ENCODE data around the gene HSPG2.
"Not testable (repeated sequence)": the region's sequence is repeated elsewhere in the genome, so short reads cannot be mapped to it uniquely, and the experiment has no call there.

Gene HSPG2

DNA sequence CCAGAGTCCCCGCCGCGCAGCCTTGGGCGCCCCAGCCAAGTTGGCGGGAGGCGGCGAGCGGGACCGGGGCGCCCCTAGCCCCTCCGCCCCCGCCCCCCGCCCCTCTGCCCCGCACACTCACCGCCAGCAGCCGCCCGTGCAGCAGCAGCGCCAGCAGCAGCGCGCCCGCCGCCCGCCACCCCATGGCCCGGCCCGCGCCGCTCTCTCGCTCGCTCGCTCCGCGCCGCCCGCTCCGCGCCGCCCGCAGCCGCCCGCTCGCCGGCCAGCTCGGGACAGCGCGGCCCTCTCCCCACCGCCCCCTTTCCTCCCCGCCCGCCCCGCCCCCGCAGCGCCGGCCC is at the start of gene HSPG2:
HSPG2 (minus strand) TSS at position 277 of the 338 bp plus-strand sequence; CDS start at position 184, 93 bp downstream.
- DNase-seq = no peak

DNA sequence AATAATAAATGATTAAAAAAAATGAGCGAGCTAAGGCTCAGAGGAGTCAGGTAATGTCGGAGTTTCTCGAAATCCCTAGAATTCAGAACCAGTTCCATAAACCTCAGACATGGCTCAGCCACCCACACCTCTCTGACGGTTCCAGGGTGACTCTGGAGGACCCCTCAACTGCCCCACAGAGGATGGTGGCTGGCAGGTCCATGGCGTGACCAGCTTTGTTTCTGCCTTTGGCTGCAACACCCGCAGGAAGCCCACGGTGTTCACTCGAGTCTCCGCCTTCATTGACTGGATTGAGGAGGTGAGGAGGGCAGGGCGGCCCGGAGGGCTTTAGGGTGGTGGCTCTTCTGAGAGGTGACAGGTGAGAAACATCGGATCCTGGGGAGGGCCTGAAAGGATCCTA is 49.3 kb upstream of the HSPG2 start:
- not testable (repeated sequence) for DNase-seq

DNA sequence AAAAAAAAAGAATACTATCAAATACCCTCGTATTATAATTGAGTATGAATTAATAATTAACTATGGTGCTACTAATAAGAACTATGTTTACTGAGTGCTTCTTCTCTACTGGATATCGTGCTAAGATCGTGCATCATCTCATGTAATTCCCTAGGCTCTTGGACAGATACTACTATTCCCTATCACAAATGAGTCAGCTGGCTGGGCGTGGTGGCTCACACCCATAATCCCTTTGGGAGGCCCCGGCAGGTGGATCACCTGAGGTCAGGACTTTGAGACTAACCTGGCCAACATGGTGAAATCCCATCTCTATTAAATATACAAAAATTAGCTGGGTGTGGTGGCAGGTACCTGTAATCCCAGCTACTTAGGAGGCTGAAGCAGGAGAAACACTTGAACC is 48.8 kb upstream of the HSPG2 start:
- DNase-seq = not testable (repeated sequence)

DNA sequence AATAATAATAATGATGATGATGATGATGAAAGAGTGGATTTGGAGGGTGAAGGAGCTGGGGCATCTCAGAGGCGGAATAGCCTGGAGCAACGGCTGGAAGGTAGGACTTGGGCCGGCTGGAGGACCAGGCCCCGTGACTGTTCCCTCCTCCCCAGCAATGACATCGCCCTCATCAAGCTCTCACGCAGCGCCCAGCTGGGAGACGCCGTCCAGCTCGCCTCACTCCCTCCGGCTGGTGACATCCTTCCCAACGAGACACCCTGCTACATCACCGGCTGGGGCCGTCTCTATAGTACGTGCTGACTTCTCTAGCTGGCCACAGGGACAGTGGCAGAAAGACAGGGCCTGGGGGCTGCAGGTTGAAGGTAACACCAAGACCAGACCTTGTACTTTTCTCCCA is 46.4 kb upstream of the HSPG2 start:
- not testable (repeated sequence) for DNase-seq

DNA sequence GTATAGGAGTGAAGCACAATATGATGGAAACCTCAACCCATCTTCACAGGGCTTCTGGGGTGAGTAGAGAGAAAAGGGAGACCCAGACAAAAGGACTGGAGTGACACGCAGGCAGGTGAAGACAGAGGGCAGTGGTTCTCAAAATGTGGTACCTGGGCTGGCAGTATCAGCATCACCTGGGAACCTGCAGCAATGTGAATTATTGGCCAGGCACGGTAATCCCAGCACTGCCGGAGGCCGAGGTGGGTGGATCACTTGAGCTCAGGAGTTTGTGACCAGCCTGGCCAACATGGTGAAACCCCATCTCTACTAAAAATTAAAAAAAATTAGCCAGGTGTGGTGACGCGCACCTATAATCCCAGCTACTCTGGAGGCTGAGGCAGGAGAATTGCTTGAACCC is 45.0 kb upstream of the HSPG2 start:
- DNase-seq = not testable (repeated sequence)

DNA sequence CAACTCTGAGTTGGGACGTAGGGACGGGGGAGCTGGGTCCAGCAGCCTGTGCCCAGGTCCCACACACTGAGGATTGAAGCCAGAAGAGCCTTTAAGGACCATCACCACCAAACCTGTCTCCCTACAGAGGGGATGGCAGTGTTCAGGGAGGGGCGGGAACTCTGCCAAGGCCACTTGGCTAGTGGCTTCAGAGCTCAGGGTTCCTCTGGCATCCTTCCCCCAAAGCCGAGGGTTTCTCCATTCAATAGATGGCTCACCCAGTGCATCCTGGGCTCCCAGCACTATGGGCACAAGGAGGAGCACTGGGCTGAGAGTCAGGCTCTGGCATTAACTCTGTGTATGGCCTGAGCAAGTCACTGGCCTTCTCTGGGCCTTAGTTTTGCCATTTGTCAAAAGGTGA is 44.1 kb upstream of the HSPG2 start:
- DNase-seq = not testable (repeated sequence)

DNA sequence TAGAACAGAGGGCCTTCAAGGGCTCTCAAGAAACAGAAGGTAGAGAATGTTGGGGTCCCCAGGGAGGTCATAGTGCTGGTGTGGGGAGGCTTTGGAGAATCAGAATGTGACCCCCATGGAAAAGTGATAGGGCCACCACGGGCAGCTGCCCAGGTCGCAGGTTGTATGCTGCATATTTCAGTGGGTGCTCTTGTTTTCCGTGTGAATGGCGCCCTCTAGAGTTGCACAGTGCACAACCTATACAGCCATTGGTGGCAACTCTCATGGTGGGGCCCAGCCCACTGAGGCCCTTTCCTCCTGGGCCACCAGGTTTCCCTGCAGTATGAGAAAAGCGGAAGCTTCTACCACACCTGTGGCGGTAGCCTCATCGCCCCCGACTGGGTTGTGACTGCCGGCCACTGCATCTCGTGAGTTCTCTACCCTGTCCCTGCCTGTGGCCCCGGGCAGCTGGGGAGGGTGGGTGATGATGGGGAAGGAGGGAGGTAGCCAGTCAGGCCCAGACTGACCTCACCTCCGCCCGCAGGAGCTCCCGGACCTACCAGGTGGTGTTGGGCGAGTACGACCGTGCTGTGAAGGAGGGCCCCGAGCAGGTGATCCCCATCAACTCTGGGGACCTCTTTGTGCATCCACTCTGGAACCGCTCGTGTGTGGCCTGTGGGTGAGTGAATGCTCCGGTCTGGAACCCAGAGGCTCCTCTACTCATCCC is 43.6 kb upstream of the HSPG2 start:
- DNase-seq = not testable (repeated sequence)

DNA sequence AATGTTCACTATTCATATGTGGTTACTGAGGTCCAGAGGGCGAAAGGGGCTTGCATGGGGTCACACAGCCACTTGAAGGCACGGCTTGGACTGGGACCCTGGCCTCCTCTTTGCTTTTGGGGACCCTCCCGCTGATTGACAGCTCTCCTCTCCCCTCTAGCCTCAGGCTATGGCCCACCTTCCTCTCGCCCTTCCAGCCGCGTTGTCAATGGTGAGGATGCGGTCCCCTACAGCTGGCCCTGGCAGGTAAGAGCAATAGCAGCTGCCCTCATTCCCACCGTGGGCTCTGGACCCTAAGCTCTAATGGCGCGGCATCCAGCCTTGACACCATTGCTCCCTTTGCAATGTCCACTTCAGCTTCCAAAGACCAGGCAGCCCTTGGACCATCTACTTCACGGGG is 41.1 kb upstream of the HSPG2 start:
- DNase-seq = not testable (repeated sequence)

DNA sequence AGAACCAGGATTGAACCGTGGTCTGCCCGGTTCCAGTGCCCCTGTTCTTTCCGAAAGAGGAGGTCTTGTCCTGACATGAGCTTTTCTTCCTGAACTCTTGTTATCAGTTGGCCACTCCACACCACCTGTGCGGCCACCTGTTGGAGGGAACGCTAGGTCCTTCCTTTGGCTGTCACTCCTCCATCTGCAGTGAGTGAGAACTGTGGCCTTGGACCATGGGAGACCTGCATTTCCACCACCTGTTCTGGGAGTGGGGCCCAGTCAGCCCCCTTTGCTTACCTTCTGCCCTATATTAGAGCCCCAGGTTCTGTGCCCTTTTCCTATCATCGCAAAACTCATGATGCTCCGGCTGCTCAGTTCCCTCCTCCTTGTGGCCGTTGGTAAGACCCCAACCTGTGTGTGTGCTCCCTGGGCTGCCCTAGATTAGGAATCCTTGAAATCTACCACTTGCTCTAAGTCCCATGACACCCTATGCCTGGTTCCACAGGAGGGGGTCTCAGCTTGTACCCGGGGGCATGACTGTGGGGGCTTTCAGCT is 39.7 kb upstream of the HSPG2 start, which contains the start of gene CELA3B:
CELA3B (plus strand) TSS at position 320 of the 537 bp plus-strand sequence; CDS start at position 338, 18 bp downstream.
- not testable (repeated sequence) for DNase-seq

DNA sequence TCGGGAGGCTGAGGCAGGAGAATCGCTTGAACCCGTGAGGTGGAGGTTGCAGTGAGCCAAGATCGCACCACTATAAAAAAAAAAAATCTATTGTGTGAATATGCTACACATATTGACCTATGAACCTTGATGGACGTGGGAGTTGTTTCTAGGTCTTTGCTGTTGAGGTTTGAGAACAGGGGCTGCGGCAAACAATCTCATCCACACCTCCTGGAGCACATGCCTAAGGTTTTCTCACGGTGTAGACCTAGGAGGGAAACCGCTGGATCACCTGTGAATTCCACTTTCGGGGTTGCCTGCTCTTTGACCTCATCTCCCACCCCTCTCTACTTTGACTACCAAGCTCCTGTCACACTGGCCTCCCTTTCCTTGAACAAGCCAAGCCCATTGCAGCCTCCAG is 38.2 kb upstream of the HSPG2 start:
- not testable (repeated sequence) for DNase-seq

DNA sequence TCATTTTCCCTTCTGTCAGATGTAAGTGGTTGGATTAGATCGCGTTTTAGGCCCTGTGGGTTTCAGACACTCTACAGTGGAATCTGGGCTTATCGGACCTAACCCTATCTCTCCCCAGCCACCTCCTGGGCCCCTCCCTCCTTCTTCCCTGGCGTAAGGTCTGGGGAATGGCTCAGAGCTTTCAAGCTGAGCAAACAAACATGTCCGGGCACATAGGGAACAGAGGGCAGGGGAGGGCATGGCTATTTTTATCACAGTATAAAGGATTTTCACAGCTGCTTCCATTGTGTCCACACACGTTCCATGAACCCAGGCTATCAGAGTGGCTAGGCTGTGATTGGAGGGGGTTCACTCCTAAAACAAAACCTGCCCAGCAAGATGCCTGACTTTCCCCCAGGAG is 37.6 kb upstream of the HSPG2 start:
- not testable (repeated sequence) for DNase-seq

DNA sequence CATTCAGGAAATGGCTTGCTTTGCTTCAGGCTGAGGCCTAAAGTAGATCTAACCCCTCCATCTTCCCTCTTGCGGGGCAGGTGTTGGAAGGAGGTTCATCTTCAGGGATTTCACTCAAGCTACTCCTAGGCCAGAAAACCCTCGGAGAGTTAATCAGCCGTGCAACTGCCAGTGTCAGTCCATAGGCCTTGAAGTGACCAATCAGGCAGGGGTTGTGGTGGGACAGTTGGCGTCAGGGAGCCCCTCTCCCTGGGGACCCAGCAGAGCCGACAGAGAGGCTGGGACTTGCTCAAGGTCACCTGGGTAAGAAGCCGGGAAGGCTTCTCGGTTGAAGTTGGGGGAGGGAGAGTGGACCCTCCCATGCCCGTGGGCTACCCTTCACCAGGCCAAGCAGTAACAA is 36.8 kb upstream of the HSPG2 start:
- DNase-seq = not testable (repeated sequence)

DNA sequence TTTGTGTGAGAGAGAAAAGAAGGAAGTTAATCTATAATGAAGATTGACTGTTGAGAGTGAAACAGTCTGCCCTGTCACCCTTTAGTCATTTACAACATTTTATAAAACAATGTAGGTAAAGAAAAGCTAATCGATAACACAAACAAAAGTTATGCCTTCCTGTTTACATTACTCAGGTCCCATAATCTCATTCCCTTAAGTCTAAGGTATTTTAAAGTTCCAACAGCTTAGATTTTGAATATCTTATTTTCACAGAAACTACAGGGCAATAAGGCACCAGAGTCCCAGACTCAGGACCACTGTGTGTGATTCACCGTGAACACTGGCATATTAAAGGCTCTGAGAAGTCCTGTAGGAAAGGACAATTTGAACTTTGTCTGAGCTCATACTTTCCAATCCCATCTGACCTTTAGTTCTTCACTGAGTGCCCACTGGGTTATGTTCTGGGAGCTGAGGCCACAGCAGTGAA is 35.9 kb upstream of the HSPG2 start:
- DNase-seq = not testable (repeated sequence)

DNA sequence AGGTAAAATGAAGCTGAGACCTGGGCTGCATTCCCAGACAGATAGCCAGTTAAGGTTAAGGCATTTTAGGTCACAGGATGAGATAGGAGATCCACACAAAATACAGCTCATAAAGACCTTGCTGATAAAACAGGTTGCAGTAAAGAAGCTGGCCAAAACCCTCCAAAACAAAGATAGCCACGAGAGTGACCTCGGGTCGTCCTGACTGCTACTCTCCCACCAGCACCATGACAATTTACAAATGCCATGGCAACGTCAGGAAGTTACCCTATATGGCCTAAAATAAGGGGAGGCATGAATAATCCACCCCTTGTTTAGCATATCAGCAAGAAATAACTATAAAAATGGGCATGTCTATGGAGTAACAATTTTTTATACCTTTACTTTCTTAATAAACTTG is 33.4 kb upstream of the HSPG2 start:
- not testable (repeated sequence) for DNase-seq

DNA sequence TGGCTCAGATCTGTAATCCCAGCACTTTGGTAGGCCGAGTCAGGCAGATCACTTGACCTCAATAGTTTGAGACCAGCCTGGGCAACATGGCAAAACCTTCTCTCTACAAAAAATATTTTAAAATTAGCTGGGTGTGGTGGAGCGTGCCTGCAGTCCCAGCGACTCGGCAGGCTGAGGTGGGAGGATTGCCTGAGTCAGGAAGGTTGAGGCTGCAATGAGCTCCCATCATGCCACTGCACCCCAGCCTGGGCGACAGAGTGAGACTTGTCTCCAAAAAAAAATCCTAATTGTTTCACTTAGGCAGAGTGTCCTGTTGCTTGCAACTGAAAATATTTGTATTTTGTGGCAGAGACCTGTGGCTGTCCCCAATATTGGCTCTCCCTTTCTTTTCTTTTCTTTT is 32.0 kb upstream of the HSPG2 start:
- not testable (repeated sequence) for DNase-seq

DNA sequence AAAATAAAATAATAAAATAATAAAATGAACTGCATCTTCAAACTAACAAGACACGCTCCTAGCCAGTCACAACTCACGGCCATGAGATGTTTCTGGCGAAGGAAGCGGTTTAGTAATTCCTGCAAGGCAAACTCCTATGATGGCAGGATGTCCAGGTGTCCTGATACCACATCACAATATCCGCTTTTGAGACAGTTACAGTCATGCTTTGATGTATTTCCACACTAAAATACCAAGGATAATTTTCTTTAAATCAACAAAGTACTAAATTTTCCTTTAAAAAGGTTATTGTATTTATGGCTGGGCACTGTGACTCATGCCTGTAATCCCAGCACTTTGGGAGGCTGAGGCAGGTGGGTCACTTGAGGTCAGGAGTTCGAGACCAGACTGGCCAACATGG is 30.1 kb upstream of the HSPG2 start:
- DNase-seq = not testable (repeated sequence)

DNA sequence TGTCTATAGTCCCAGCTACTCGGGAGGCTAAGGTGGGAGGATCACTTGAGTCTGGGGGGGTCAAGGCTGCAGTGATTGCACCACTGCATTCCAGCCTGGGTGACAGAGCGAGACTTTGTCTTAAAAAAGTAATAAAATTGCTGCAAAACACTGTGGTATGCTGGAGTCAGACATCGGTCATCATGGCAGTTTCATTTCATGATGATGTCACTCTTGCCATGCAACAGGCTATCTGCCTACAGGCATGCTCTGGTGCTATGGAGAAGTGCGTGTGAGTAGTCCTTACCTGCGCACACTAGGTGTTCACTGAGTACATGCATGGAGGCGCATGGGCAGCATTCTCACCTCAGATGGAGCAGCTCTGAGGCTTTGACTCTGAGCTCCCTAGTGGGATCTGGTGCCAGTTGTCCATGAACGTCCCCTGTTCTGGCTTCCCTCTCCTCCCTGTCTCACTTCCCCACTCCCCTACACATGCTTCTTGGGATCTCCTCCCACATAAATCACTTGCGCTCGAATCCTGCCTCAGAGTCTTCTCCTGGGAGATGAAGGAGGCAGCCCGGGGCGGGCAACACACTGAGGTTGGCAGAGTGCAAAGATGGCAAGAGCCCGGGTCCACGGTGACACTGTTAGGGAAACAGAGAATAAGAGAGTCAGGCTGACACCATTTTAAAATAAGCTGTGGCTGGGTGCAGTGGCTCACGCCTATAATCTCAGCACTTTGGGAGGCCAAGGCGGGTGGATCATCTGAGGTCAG is 29.3 kb upstream of the HSPG2 start:
- DNase-seq = peak; percentile 49

DNA sequence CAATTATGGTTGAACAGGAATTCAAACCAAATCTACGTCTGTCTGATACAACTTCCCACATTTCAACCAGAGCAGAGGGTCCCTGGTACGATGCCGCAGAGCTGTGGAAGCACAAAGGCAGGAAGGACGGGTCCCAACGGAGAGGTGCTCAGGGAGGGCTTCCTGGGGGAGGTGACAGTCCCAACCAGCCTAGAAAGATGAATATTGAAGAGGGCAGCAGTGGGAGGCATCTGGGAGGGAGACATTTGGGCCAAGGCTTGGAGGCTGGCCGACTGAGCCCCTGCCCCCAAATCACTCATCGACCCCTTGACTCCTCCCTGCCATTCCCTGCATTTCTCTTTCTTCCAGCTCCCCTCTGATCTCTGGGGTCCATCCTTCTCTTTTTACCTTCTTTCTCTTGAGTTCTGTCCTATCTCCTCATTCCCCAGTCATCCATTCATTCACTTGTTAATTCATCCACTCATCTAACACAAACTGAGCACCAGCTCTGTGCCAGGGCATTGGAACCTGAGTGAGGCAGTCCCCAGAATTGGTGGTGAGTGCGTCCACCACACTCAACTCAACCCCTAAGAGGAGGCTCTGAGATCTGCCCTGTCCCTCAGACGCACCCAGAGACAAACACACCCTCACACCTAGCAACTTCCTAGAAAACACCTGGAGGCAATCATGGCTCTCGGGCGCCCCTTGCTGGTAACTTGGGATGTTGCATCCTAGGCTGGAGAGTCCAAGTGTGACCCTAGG is 26.5 kb upstream of the HSPG2 start:
- DNase-seq = peak; percentile 52

DNA sequence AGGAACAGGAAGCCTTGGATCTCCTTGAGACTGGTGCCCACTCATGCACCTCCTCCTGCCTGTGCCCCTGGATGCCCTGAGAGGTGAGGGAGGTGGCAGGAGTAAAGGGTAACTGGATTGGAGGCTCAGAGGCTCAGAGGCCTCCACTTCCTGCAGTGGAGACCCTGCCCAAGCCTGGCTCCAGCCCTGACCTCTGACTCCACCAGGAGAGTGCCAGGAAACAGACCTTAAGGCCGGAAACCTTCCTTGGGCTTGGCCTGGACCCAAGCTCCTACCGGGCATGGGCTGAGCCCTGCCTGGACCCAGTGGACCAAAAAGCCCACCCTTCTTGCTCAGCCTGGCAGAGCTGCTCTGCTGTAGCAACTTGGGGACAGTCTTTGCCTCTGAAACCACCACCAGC is 24.7 kb upstream of the HSPG2 start:
- no peak for DNase-seq

DNA sequence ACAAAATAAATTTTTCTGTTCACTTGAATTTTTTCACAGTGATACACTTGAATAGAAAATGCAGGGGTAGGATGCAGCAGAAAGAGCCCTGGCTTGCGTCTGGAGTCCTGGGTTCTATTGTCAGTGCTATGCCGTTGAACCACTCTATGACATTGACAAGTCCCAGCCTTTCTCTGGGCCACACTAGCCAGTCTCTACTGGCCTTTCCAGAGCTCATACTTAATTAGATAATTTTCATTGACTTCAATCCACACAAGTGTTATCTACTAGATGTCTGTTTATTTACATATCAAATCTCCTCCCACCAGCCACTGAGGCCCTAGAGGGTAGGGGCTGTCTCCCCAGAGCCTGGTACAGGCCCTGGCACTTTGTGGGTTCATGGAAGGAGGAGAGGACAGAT is 24.2 kb upstream of the HSPG2 start:
- no peak for DNase-seq

DNA sequence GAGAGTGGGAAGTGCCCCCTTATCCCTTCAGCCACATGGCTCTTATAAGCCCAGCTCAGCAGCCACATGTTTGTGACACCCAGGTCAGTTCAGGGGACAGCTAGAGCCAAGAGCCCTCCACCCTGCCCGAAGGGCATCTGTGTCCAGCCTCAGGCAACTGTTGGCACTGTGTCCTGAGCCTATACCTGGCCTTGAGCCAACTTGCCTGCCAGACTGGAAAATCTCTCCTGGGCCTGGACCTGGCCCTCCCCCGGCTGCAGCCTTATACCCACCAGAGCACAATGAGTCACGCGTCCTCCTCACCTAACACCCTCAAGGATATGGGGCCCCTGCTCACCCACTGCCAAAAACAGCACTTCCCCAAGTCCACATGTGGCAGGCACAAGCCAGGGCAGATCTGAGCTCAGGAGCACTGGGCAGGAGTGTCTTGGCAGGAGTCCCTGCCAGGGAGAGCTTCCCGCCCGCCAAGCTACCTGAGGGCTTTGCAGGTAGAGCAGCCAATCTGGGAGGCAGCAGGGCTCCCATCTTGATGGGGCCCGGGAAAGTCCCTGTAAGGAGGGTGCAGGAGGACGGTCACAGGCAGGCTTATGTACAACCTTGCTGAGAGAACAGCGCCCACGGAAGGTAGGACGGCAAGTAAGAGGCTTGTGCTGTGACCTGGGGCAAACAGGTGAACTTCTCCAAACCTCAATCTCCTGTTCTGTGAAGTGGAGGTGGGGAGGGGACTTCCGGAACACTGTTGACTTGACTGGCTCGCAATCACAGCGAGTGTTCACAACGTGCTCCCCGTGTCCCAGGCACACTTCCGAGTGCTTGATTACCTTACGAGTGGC is 19.8 kb upstream of the HSPG2 start:
- peak; percentile 80 for DNase-seq

Data from NCI-H226 (cell line).